HFF-Myc (cell line): ENCODE results near the gene ATXN1L.
"Not testable (repeated sequence)": the region's sequence is repeated elsewhere in the genome, so short reads cannot be mapped to it uniquely, and the experiment has no call there.

Source experiments
- DNase-seq: peaks from one replicate; pipeline ENCODE4 v3.0.0-alpha.2; 2011; ENCODE audit warnings: low read depth; ENCODE audit errors: extremely low read depth
- H3K4me3 ChIP-seq: replicated peaks from 2 replicates; pipeline ENCODE4 v1.5.1; 2011; ENCODE audit warnings: low read depth, mild to moderate bottlenecking, control low read depth, low read length
- TF ChIP-seq, protein P1 (sequence below): IDR thresholded peaks from 2 replicates; pipeline ENCODE4 v1.5.1; 2012; ENCODE audit warnings: mild to moderate bottlenecking, low read depth, low read length, control low read depth; ENCODE audit errors: missing control alignments

Gene ATXN1L

DNA sequence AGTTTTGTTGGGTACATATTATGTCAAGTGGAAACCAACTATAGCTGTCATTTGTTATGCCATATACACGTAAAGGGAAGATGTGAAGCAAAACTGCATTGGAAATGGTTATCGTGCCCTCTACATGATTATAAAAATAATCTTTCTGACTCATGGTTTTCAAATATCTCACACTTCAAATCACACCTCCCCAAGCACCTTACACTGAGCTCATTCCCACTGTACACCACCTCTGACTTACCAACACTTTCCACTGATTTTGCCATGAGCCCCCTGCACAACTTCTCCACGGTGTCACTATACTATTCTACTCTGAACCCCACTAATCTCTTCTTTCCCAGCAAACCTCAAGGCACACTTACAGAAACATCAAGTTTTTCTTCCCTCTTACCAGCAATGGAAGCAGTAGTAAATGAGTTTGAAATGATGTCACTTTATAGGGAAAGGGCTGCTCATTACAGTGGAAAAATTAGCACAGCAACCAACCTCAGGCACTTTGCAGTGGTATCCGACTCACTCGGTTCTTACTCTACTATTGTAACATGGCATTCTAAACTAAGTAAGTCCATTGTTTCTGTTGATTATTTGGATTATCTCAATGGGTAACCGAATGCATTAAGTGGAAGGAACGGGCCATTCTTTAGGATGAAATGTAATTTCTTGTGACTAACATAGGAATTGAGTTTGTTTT lies 19.5 kb downstream of the ATXN1L start:
- DNase-seq: no peak

DNA sequence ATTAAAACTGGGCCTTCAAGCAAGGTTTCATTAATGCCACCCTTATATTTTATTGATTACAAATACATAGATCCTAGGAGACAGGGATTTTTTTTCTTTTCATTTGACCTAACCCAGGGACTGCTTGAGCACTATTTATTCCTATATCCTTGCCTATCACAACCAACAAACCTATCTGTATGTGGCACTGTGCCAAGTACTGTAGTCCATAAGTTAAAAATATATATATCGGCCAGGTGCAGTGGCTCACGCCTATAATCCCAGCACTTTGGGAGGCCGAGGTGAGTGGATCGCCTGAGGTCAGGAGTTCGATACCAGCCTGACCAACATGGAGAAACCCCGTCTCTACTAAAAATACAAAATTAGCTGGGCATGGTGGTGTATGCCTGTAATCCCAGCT lies 21.4 kb downstream of the ATXN1L start:
- DNase-seq: not testable (repeated sequence)

More for the DNA sequence above, 19.5 kb downstream of the ATXN1L start:
- H3K4me3 ChIP-seq: no peak overlapping the region
- TF ChIP-seq, protein P1, sequence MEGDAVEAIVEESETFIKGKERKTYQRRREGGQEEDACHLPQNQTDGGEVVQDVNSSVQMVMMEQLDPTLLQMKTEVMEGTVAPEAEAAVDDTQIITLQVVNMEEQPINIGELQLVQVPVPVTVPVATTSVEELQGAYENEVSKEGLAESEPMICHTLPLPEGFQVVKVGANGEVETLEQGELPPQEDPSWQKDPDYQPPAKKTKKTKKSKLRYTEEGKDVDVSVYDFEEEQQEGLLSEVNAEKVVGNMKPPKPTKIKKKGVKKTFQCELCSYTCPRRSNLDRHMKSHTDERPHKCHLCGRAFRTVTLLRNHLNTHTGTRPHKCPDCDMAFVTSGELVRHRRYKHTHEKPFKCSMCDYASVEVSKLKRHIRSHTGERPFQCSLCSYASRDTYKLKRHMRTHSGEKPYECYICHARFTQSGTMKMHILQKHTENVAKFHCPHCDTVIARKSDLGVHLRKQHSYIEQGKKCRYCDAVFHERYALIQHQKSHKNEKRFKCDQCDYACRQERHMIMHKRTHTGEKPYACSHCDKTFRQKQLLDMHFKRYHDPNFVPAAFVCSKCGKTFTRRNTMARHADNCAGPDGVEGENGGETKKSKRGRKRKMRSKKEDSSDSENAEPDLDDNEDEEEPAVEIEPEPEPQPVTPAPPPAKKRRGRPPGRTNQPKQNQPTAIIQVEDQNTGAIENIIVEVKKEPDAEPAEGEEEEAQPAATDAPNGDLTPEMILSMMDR: no peak

DNA sequence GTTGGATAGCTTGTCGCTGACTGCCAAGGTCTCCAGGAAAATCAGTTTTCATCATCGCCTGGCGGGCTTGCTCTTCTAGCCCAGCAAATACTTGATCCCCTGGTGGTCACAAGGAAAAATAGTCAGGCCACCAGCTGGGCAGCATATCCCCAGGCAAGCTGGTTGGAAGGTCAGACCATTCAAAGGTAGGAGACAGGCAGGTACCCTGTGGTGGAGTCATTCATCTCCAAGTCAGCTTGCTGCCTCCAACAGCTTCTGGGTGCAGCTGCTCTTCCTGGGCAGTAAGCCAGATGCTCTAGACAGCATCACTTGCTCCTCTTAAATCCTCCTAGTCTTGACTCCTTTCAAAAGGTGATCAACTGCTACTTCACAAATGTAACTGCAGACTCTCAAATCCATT lies 22.2 kb downstream of the ATXN1L start:
- H3K4me3 ChIP-seq: no peak overlapping the region
- TF ChIP-seq, protein P1: no peak
- no peak for DNase-seq

More for the DNA sequence above, 21.4 kb downstream of the ATXN1L start:
- not testable (repeated sequence) for H3K4me3 ChIP-seq

DNA sequence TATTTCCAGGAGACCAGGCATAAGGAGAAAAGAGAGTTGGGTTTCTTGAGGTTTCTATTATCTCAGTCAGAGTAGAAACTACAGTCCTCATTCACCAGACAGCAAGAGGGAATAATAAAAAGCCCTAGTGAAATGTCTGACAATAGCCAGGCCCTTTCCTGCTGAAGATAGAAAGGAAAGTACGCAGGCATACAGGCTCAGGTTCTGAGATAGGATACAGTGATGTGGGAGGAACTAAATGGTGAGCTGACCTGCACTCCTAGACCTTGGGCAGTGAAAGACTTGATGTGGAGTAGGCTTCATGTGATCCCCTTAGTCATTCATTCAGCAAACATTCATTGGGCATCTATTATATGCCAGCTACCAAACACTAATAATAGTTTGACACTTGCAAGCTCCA lies 23.3 kb downstream of the ATXN1L start:
- DNase-seq: no peak
- TF ChIP-seq, protein P1: no peak
- H3K4me3 ChIP-seq: no peak overlapping the region

DNA sequence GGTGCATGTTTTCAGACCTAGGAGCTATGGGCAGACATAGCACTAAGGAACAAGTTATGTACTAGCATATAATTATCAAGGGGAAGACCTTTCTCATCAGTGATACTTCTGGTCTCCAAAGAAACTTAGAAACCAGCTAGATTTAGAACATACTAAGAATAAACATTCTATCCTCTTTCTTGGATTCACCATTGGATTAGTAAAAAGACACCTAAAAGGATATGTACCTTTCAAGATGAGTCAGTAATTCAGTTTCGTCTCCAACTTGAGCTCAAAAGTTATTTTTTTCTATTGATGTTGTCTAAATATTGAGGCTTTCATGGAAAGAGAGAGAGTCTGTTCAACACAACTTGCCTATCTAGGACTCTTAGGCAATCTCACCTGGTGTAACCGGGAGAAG lies 25.0 kb downstream of the ATXN1L start:
- no peak for DNase-seq

DNA sequence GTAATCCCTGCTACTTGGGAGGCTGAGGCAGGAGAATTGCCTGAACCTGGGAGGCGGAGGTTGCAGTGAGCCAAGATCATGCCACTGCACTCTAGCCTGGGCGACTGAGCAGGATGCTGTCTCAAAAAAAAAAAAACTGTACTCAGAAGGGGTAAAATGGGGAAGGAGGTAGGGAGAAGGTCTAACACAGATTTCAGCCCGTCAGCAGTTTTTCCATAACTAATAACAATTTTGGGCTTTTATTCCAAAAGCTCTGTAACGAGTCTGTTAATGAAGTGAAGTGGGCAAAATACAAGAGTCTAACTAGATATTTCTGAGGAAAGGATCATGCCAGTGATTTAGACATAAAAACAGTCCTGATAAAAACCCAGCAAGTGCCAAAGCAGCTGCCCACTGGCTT lies 27.4 kb downstream of the ATXN1L start:
- TF ChIP-seq, protein P1: no peak
- H3K4me3 ChIP-seq: no peak overlapping the region
- no peak for DNase-seq

More for the DNA sequence above, 25.0 kb downstream of the ATXN1L start:
- H3K4me3 ChIP-seq: no peak overlapping the region
- TF ChIP-seq, protein P1: no peak

DNA sequence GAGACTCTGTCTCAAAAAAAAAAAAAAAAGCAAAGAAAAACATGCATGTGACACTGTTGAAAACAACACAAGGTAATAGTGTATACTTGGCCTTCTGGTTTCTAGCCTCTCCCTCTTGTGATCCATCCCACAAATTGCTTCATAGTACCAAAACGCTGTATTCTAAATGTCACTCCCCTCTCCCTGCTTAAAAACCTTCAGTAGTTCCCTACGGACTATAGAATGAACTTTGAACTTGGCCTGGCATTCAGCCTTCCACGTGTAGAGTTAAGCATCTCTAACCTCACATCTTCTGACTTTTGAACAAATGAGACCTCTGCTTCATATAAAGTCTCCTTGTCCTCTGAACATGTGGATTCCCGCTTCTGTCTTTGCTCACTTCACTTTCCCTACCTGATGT lies 33.1 kb downstream of the ATXN1L start:
- no peak overlapping the region for H3K4me3 ChIP-seq
- DNase-seq: no peak
- TF ChIP-seq, protein P1: no peak
